HepG2 (cell line): ENCODE results near the gene KDM5D. TPM values are rescaled to one million over a fixed set of nuclear protein-coding genes. Genes with fewer than 3 reads are reported as not detected.

ENCODE experiments used
- ARHGAP35 ChIP-seq: sonication (generic); formaldehyde crosslinking; IDR thresholded peaks from 2 replicates; pipeline ENCODE4 v1.9.0; 2022; ENCODE audit warnings: mild to moderate bottlenecking, inconsistent platforms, moderate library complexity, missing genetic modification reagents, borderline replicate concordance
- ASH2L ChIP-seq: fragments of 300-600, 200-600 bp; sonication (generic); IDR thresholded peaks from 2 replicates; pipeline ENCODE4 v1.7.0; 2017; ENCODE audit warnings: low read depth, mild to moderate bottlenecking, moderate library complexity, mixed read lengths, low read length; ENCODE audit not compliant: insufficient read length
- CC2D1A ChIP-seq: sonication (generic); formaldehyde crosslinking; IDR thresholded peaks from 2 replicates; pipeline ENCODE4 v1.8.1; 2023; ENCODE audit warnings: mild to moderate bottlenecking, missing genetic modification reagents
- MED8 ChIP-seq: sonication (generic); formaldehyde crosslinking; IDR thresholded peaks from 2 replicates; pipeline ENCODE4 v1.8.1; 2023; ENCODE audit warnings: mild to moderate bottlenecking, missing genetic modification reagents; ENCODE audit not compliant: insufficient replicate concordance
- MXD4 ChIP-seq: IDR thresholded peaks from 2 replicates; pipeline ENCODE4 v1.6.1; 2016; ENCODE audit warnings: mild to moderate bottlenecking, missing biosample characterization, missing genetic modification reagents
- PTBP1 ChIP-seq: fragments of 200-400 bp; formaldehyde crosslinking; IDR thresholded peaks from 2 replicates; pipeline ENCODE4 v1.6.1; 2018; ENCODE audit warnings: low read length, low read depth; ENCODE audit not compliant: poor library complexity, severe bottlenecking
- TBX2 ChIP-seq: sonication (generic); formaldehyde crosslinking; IDR thresholded peaks from 2 replicates; pipeline ENCODE4 v1.5.0; 2020; ENCODE audit warnings: missing genetic modification reagents, mild to moderate bottlenecking, borderline replicate concordance
- YEATS2 ChIP-seq: sonication (generic); formaldehyde crosslinking; IDR thresholded peaks from 2 replicates; pipeline ENCODE4 v1.4.0; 2020; ENCODE audit warnings: missing genetic modification reagents, borderline replicate concordance
- ZBTB7A ChIP-seq: sonication (generic); formaldehyde crosslinking; IDR thresholded peaks from 2 replicates; pipeline ENCODE4 v1.8.0; 2022; ENCODE audit warnings: mild to moderate bottlenecking, missing genetic modification reagents
- ZNF225 ChIP-seq: sonication (generic); formaldehyde crosslinking; IDR thresholded peaks from 2 replicates; pipeline ENCODE4 v1.4.0; 2020; ENCODE audit warnings: mild to moderate bottlenecking, missing genetic modification reagents
- ZNF569 ChIP-seq: sonication (generic); formaldehyde crosslinking; IDR thresholded peaks from 2 replicates; pipeline ENCODE4 v1.5.0; 2020; ENCODE audit warnings: mild to moderate bottlenecking, missing genetic modification reagents, moderate library complexity, borderline replicate concordance
- ZNF605 ChIP-seq: sonication (generic); formaldehyde crosslinking; IDR thresholded peaks from 2 replicates; pipeline ENCODE4 v1.8.0; 2022; ENCODE audit warnings: mild to moderate bottlenecking, missing genetic modification reagents
- ZNF749 ChIP-seq: sonication (generic); formaldehyde crosslinking; IDR thresholded peaks from 2 replicates; pipeline ENCODE4 v1.8.0; 2022; ENCODE audit warnings: mild to moderate bottlenecking, missing genetic modification reagents, moderate library complexity, borderline replicate concordance
- ZSCAN21 ChIP-seq: sonication (generic); formaldehyde crosslinking; IDR thresholded peaks from 2 replicates; pipeline ENCODE4 v1.8.0; 2022; ENCODE audit warnings: mild to moderate bottlenecking, missing genetic modification reagents, moderate library complexity, borderline replicate concordance
- polyA plus RNA-seq, 8 experiments: library from polyadenylated mRNA; depleted of rRNA in 3 of 8; stranded (reverse) in 7 of 8; unstranded in 1 of 8; fragments of >200 nt; fragmentation: Illumina TruSeq in 4 of 8; extraction: Trizol in 4 of 8; gene quantifications; 2 replicates each; pipeline versions ENCODE4 v1.2.1 to v1.2.3, GENCODE V29; 2011 to 2016; ENCODE audit warnings: low read depth in 4 of 8, missing spikeins in 1 of 8, mixed read lengths in 1 of 8; ENCODE audit not compliant: insufficient read depth in 1 of 8
- total RNA-seq, 5 experiments: library from RNA; depleted of rRNA; stranded (reverse); fragments of >200 nt; fragmentation: Illumina TruSeq; extraction: Trizol; gene quantifications; 2 replicates each; pipeline ENCODE4 v1.2.3, GENCODE V29; 2016; ENCODE audit warnings: low read depth in 1 of 5
- TF ChIP-seq, protein P1 (sequence below): sonication (generic); formaldehyde crosslinking; IDR thresholded peaks from 2 replicates; pipeline ENCODE4 v1.5.0; 2020; ENCODE audit warnings: mild to moderate bottlenecking, missing genetic modification reagents, borderline replicate concordance
- TF ChIP-seq, protein P2 (sequence below): sonication (generic); IDR thresholded peaks from 2 replicates; pipeline ENCODE4 v1.6.1; 2016; ENCODE audit warnings: low read depth, borderline replicate concordance
- TF ChIP-seq, protein P3 (sequence below): sonication (generic); formaldehyde crosslinking; IDR thresholded peaks from 2 replicates; pipeline ENCODE4 v1.4.0; 2020; ENCODE audit warnings: missing genetic modification reagents, borderline replicate concordance
- TF ChIP-seq, protein P4 (sequence below): sonication (generic); formaldehyde crosslinking; IDR thresholded peaks from 2 replicates; pipeline ENCODE4 v1.9.0; 2022; ENCODE audit warnings: low read depth, missing genetic modification reagents

KDM5D gene
- total and polyA plus RNA-seq, 2 of the 13 experiments (the other 11 are each of a cell fraction or from before 2014, with no cell fraction given) = 16.6 to 32.7 TPM

DNA sequence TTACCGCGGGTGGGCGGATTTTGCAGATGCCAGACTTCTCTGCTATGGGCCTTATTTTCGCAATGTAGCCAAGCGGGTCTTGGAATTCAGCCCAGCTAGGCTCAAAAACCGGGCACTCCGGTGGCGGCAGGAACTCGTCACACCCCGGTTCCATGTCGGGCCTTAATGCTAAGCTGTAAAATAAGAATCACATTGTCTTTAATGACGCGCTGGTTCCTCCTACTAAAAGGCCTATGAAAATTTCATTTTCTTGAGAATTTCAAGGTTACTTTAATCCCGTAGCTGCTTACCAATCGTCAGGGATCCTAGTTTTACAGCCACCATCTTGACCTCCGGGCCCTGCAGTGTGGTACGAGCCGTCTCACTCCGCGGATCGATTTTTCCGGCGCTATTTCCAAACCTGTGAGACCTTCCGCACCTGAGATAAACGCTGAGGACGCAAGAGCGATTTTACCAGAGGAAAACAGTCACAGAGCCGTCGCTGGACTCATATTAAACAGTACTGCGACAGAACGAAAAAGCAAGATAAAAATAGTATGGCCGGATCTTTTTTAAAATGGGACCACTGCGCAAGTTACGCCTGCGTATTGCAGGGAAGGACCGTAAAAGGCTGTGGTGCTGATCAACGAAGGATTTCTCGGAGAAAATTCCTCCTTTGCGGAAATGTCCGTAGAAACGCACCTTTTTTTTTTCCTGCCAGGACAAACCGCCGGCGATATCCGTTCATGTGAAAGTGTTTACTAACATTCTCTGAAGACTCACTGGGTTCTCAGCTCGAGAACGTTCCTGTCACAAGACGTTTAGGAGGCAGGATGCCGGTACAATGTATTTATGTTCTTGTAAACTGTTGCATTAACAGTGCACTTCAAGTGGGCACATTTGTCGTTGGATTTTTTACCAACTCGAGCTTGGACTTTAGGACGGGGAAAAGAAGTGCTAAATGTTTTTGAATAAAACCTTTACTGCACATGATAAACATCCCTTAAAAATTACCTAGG is at the start of gene KDM5D (continued):
- no peak for TF ChIP-seq CC2D1A (CRISPR knock-in tag)
- TF ChIP-seq ASH2L = peak; percentile 98
- TF ChIP-seq ZNF225 (CRISPR knock-in tag) = no peak
- 0 out of 2 replicates have a peak, but pooled peaks have one; percentile 20 for TF ChIP-seq ZSCAN21 (CRISPR knock-in tag)
- no peak for TF ChIP-seq PTBP1
- no peak for TF ChIP-seq MXD4 (CRISPR knock-in tag)
- TF ChIP-seq ZNF605 (CRISPR knock-in tag) = no peak
- TF ChIP-seq, protein P1, sequence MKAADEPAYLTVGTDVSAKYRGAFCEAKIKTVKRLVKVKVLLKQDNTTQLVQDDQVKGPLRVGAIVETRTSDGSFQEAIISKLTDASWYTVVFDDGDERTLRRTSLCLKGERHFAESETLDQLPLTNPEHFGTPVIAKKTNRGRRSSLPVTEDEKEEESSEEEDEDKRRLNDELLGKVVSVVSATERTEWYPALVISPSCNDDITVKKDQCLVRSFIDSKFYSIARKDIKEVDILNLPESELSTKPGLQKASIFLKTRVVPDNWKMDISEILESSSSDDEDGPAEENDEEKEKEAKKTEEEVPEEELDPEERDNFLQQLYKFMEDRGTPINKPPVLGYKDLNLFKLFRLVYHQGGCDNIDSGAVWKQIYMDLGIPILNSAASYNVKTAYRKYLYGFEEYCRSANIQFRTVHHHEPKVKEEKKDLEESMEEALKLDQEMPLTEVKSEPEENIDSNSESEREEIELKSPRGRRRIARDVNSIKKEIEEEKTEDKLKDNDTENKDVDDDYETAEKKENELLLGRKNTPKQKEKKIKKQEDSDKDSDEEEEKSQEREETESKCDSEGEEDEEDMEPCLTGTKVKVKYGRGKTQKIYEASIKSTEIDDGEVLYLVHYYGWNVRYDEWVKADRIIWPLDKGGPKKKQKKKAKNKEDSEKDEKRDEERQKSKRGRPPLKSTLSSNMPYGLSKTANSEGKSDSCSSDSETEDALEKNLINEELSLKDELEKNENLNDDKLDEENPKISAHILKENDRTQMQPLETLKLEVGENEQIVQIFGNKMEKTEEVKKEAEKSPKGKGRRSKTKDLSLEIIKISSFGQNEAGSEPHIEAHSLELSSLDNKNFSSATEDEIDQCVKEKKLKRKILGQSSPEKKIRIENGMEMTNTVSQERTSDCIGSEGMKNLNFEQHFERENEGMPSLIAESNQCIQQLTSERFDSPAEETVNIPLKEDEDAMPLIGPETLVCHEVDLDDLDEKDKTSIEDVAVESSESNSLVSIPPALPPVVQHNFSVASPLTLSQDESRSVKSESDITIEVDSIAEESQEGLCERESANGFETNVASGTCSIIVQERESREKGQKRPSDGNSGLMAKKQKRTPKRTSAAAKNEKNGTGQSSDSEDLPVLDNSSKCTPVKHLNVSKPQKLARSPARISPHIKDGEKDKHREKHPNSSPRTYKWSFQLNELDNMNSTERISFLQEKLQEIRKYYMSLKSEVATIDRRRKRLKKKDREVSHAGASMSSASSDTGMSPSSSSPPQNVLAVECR (CRISPR knock-in tag) = peak; percentile 30; the same call in 1 of the 2 replicates
- no peak; the same call in 1 of the 2 replicates for TF ChIP-seq TBX2 (CRISPR knock-in tag)
- no peak for TF ChIP-seq ZNF569
- TF ChIP-seq, protein P2, sequence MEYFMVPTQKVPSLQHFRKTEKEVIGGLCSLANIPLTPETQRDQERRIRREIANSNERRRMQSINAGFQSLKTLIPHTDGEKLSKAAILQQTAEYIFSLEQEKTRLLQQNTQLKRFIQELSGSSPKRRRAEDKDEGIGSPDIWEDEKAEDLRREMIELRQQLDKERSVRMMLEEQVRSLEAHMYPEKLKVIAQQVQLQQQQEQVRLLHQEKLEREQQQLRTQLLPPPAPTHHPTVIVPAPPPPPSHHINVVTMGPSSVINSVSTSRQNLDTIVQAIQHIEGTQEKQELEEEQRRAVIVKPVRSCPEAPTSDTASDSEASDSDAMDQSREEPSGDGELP = no peak
- TF ChIP-seq, protein P3, sequence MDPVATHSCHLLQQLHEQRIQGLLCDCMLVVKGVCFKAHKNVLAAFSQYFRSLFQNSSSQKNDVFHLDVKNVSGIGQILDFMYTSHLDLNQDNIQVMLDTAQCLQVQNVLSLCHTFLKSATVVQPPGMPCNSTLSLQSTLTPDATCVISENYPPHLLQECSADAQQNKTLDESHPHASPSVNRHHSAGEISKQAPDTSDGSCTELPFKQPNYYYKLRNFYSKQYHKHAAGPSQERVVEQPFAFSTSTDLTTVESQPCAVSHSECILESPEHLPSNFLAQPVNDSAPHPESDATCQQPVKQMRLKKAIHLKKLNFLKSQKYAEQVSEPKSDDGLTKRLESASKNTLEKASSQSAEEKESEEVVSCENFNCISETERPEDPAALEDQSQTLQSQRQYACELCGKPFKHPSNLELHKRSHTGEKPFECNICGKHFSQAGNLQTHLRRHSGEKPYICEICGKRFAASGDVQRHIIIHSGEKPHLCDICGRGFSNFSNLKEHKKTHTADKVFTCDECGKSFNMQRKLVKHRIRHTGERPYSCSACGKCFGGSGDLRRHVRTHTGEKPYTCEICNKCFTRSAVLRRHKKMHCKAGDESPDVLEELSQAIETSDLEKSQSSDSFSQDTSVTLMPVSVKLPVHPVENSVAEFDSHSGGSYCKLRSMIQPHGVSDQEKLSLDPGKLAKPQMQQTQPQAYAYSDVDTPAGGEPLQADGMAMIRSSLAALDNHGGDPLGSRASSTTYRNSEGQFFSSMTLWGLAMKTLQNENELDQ (CRISPR knock-in tag) = no peak
- no peak for TF ChIP-seq MED8 (CRISPR knock-in tag)
- TF ChIP-seq, protein P4, sequence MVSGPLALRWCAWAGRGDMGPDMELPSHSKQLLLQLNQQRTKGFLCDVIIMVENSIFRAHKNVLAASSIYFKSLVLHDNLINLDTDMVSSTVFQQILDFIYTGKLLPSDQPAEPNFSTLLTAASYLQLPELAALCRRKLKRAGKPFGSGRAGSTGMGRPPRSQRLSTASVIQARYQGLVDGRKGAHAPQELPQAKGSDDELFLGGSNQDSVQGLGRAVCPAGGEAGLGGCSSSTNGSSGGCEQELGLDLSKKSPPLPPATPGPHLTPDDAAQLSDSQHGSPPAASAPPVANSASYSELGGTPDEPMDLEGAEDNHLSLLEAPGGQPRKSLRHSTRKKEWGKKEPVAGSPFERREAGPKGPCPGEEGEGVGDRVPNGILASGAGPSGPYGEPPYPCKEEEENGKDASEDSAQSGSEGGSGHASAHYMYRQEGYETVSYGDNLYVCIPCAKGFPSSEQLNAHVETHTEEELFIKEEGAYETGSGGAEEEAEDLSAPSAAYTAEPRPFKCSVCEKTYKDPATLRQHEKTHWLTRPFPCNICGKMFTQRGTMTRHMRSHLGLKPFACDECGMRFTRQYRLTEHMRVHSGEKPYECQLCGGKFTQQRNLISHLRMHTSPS (CRISPR knock-in tag) = no peak
- TF ChIP-seq YEATS2 (CRISPR knock-in tag) = no peak
- TF ChIP-seq ZBTB7A (CRISPR knock-in tag) = no peak
- no peak for TF ChIP-seq ARHGAP35 (CRISPR knock-in tag)
- no peak for TF ChIP-seq ZNF749
